ENCODE data around the gene ETV7. TPM values are rescaled to one million over a fixed set of nuclear protein-coding genes. Genes with fewer than 3 reads are reported as not detected.

ETV7 gene
- total RNA-seq, 4 donors from 2014 or later: 1.3 to 1.5 TPM; not detected in 2

GRCh38 chr6:36352477-36353157 is 34.9 kb downstream of the ETV7 start:
- Histone ChIP-seq H3K27ac (no peak overlapping the region), H3K9me3 (no peaks in the 10 kb centered on the region), H3K4me3 (no peak overlapping the region), H3K36me3 (no peaks in the 10 kb centered on the region), H3K4me1 (peaks cover 0 to 5% (median 0%) of the 10 kb centered on the region in 3 donors), H3K27me3 (peaks cover 4% of the 10 kb centered on the region)
- WGBS, 2 donors (ENCODE audit: low coverage in 1 of 2): 74 to 90% methylated on average over 7 of the region's 8 CpGs
- no peak for ATAC-seq
- no peak for TF ChIP-seq POLR2A (IDR thresholded peaks at IDR 0.05)
- TF ChIP-seq EP300 (IDR thresholded peaks at IDR 0.05): no peak
- no peak for TF ChIP-seq CTCF (IDR thresholded peaks at IDR 0.05)
- TF ChIP-seq POLR2AphosphoS5 (IDR thresholded peaks at IDR 0.05): no peak

GRCh38 chr6:36350681-36351571 is 36.5 kb downstream of the ETV7 start:
- no peaks in the 10 kb centered on the region for H3K9me3 ChIP-seq
- H3K36me3 ChIP-seq: no peaks in the 10 kb centered on the region
- 51% methylated on average over 13 of the region's 15 CpGs; no CpG with 5 or more reads in 1 of the 2 donors for WGBS, 2 donors (ENCODE audit: low coverage in 1 of 2)
- H3K4me1 ChIP-seq: peaks cover 0 to 5% (median 0%) of the 10 kb centered on the region in 3 donors
- peak; percentile 25 for ATAC-seq
- no peak overlapping the region for H3K4me3 ChIP-seq
- TF ChIP-seq POLR2AphosphoS5 (IDR thresholded peaks at IDR 0.05): peak; percentile 16
- no peak for TF ChIP-seq CTCF (IDR thresholded peaks at IDR 0.05)
- H3K27me3 ChIP-seq: peaks cover 4% of the 10 kb centered on the region
- no peak overlapping the region for H3K27ac ChIP-seq

- H3K4me1 ChIP-seq: peaks cover 0 to 5% (median 0%) of the 10 kb centered on the region in 3 donors
- H3K9me3 ChIP-seq: no peaks in the 10 kb centered on the region
- WGBS, 2 donors (ENCODE audit: low coverage in 1 of 2): 76% methylated on average over 4 of the region's 4 CpGs; no CpG with 5 or more reads in 1 of the 2 donors
- H3K27ac ChIP-seq: no peak overlapping the region
- TF ChIP-seq POLR2AphosphoS5 (IDR thresholded peaks at IDR 0.05) (no peak), EP300 (IDR thresholded peaks at IDR 0.05) (no peak), CTCF (IDR thresholded peaks at IDR 0.05) (no peak), POLR2A (IDR thresholded peaks at IDR 0.05) (no peak)
- H3K36me3 ChIP-seq: no peaks in the 10 kb centered on the region
- H3K27me3 ChIP-seq: no peaks in the 10 kb centered on the region
- no peak overlapping the region for H3K4me3 ChIP-seq
- no peak for ATAC-seq
Measured at GRCh38 chr6:36350082-36350481, 37.4 kb downstream of the ETV7 start.

- Histone ChIP-seq H3K27ac (no peak overlapping the region), H3K9me3 (no peaks in the 10 kb centered on the region), H3K27me3 (no peaks in the 10 kb centered on the region), H3K4me1 (peaks cover 0 to 5% (median 0%) of the 10 kb centered on the region in 3 donors), H3K36me3 (no peaks in the 10 kb centered on the region), H3K4me3 (no peak overlapping the region)
- TF ChIP-seq CTCF (IDR thresholded peaks at IDR 0.05) (no peak), POLR2A (IDR thresholded peaks at IDR 0.05) (no peak), EP300 (IDR thresholded peaks at IDR 0.05) (no peak), POLR2AphosphoS5 (IDR thresholded peaks at IDR 0.05) (no peak)
- 81 to 84% methylated on average over 5 to 6 of the region's 6 CpGs for WGBS, 2 donors (ENCODE audit: low coverage in 1 of 2)
- ATAC-seq: no peak
Measured at GRCh38 chr6:36349240-36349639, 38.2 kb downstream of the ETV7 start.

Measured in gastroesophageal sphincter (tissue), 4 donors.